Activated naive CD8-positive, alpha-beta T cell (primary cell): ENCODE results near the gene VN1R5.

Experiments used
- H3K27ac Mint-ChIP-seq: one replicate; pipeline ENCODE4 v1.8.0; 2021; ENCODE audit warnings: mixed read lengths
- H3K27me3 Mint-ChIP-seq: one replicate; pipeline ENCODE4 v1.8.0; 2021; ENCODE audit warnings: mixed read lengths
- H3K36me3 Mint-ChIP-seq: one replicate; pipeline ENCODE4 v1.8.0; 2021; ENCODE audit warnings: mixed read lengths
- H3K4me1 Mint-ChIP-seq: one replicate; pipeline ENCODE4 v1.8.0; 2021; ENCODE audit warnings: low read depth, mixed read lengths
- H3K4me3 Mint-ChIP-seq: one replicate; pipeline ENCODE4 v1.8.0; 2021; ENCODE audit warnings: mild to moderate bottlenecking, mixed read lengths
- H3K9me3 Mint-ChIP-seq: one replicate; pipeline ENCODE4 v1.8.0; 2021; ENCODE audit warnings: low read depth, mixed read lengths

VN1R5 gene

GRCh38 chr1:247291161-247291560, 35.3 kb downstream of the VN1R5 start:
- H3K4me1 Mint-ChIP-seq: peaks cover 5% of the 10 kb centered on the region
- H3K27me3 Mint-ChIP-seq: no peaks in the 10 kb centered on the region
- H3K4me3 Mint-ChIP-seq: no peak overlapping the region
- no peak overlapping the region for H3K27ac Mint-ChIP-seq
- H3K36me3 Mint-ChIP-seq: peaks cover 5% of the 10 kb centered on the region
- peaks cover 3% of the 10 kb centered on the region for H3K9me3 Mint-ChIP-seq

- peaks cover 8% of the 10 kb centered on the region for H3K4me1 Mint-ChIP-seq
- H3K9me3 Mint-ChIP-seq: peaks cover 1% of the 10 kb centered on the region
- peaks cover 5% of the 10 kb centered on the region for H3K36me3 Mint-ChIP-seq
- no peak overlapping the region for H3K4me3 Mint-ChIP-seq
- no peaks in the 10 kb centered on the region for H3K27me3 Mint-ChIP-seq
- H3K27ac Mint-ChIP-seq: no peak overlapping the region
These were observed 36.1 kb downstream of the VN1R5 start for GRCh38 chr1:247291833-247292561.

- Mint-ChIP-seq H3K27me3 (no peaks in the 10 kb centered on the region), H3K4me3 (no peak overlapping the region), H3K4me1 (peaks cover 16% of the 10 kb centered on the region), H3K36me3 (peaks cover 4% of the 10 kb centered on the region), H3K27ac (no peak overlapping the region), H3K9me3 (no peaks in the 10 kb centered on the region)
These were observed 37.2 kb downstream of the VN1R5 start for GRCh38 chr1:247293047-247293446.

GRCh38 chr1:247294282-247294681, 38.4 kb downstream of the VN1R5 start:
- Mint-ChIP-seq H3K4me1 (peaks cover 18% of the 10 kb centered on the region), H3K4me3 (no peak overlapping the region)

GRCh38 chr1:247295274-247295684, 39.4 kb downstream of the VN1R5 start:
- Mint-ChIP-seq H3K27me3 (no peaks in the 10 kb centered on the region), H3K9me3 (no peaks in the 10 kb centered on the region), H3K4me3 (no peak overlapping the region), H3K36me3 (peaks cover 8% of the 10 kb centered on the region), H3K4me1 (peaks cover 18% of the 10 kb centered on the region), H3K27ac (no peak overlapping the region)

More at GRCh38 chr1:247294282-247294681, 38.4 kb downstream of the VN1R5 start:
- Mint-ChIP-seq H3K27ac (no peak overlapping the region), H3K27me3 (no peaks in the 10 kb centered on the region), H3K9me3 (no peaks in the 10 kb centered on the region), H3K36me3 (peaks cover 8% of the 10 kb centered on the region)

GRCh38 chr1:247295746-247296145, 39.9 kb downstream of the VN1R5 start:
- H3K4me1 Mint-ChIP-seq: peaks cover 18% of the 10 kb centered on the region
- H3K9me3 Mint-ChIP-seq: no peaks in the 10 kb centered on the region
- no peaks in the 10 kb centered on the region for H3K27me3 Mint-ChIP-seq
- H3K27ac Mint-ChIP-seq: no peak overlapping the region
- no peak overlapping the region for H3K4me3 Mint-ChIP-seq
- peaks cover 8% of the 10 kb centered on the region for H3K36me3 Mint-ChIP-seq

GRCh38 chr1:247296599-247297180, 40.8 kb downstream of the VN1R5 start:
- no peaks in the 10 kb centered on the region for H3K27me3 Mint-ChIP-seq
- peaks cover 8% of the 10 kb centered on the region for H3K36me3 Mint-ChIP-seq
- peaks cover 18% of the 10 kb centered on the region for H3K4me1 Mint-ChIP-seq
- H3K27ac Mint-ChIP-seq: no peak overlapping the region
- no peak overlapping the region for H3K4me3 Mint-ChIP-seq
- H3K9me3 Mint-ChIP-seq: no peaks in the 10 kb centered on the region

GRCh38 chr1:247297263-247298123, 41.6 kb downstream of the VN1R5 start:
- Mint-ChIP-seq H3K27me3 (no peaks in the 10 kb centered on the region), H3K9me3 (no peaks in the 10 kb centered on the region), H3K36me3 (peaks cover 11% of the 10 kb centered on the region), H3K4me3 (no peak overlapping the region), H3K4me1 (peaks cover 12% of the 10 kb centered on the region), H3K27ac (peak overlapping the region; percentile 58)

- Mint-ChIP-seq H3K27ac (peak overlapping the region; percentile 58), H3K27me3 (no peaks in the 10 kb centered on the region)
These were observed 42.2 kb downstream of the VN1R5 start for GRCh38 chr1:247298124-247298481.

GRCh38 chr1:247298701-247299100, 42.8 kb downstream of the VN1R5 start:
- no peaks in the 10 kb centered on the region for H3K9me3 Mint-ChIP-seq
- H3K4me3 Mint-ChIP-seq: no peak overlapping the region
- H3K36me3 Mint-ChIP-seq: peaks cover 19% of the 10 kb centered on the region
- H3K27ac Mint-ChIP-seq: no peak overlapping the region
- no peaks in the 10 kb centered on the region for H3K27me3 Mint-ChIP-seq
- peaks cover 12% of the 10 kb centered on the region for H3K4me1 Mint-ChIP-seq

More at GRCh38 chr1:247298124-247298481, 42.2 kb downstream of the VN1R5 start:
- no peaks in the 10 kb centered on the region for H3K9me3 Mint-ChIP-seq
- peaks cover 15% of the 10 kb centered on the region for H3K36me3 Mint-ChIP-seq
- peaks cover 12% of the 10 kb centered on the region for H3K4me1 Mint-ChIP-seq
- H3K4me3 Mint-ChIP-seq: no peak overlapping the region

- Mint-ChIP-seq H3K27ac (no peak overlapping the region), H3K27me3 (no peaks in the 10 kb centered on the region), H3K36me3 (peaks cover 19% of the 10 kb centered on the region), H3K4me3 (no peak overlapping the region), H3K4me1 (peaks cover 12% of the 10 kb centered on the region), H3K9me3 (no peaks in the 10 kb centered on the region)
These were observed 44.0 kb downstream of the VN1R5 start for GRCh38 chr1:247299723-247300381.

GRCh38 chr1:247300491-247301175, 44.8 kb downstream of the VN1R5 start:
- H3K27me3 Mint-ChIP-seq: no peaks in the 10 kb centered on the region
- no peak overlapping the region for H3K27ac Mint-ChIP-seq
- peaks cover 22% of the 10 kb centered on the region for H3K36me3 Mint-ChIP-seq
- no peak overlapping the region for H3K4me3 Mint-ChIP-seq
- peaks cover 12% of the 10 kb centered on the region for H3K4me1 Mint-ChIP-seq
- H3K9me3 Mint-ChIP-seq: no peaks in the 10 kb centered on the region

GRCh38 chr1:247301176-247301540, 45.3 kb downstream of the VN1R5 start:
- Mint-ChIP-seq H3K4me3 (no peak overlapping the region), H3K27me3 (no peaks in the 10 kb centered on the region), H3K9me3 (no peaks in the 10 kb centered on the region), H3K36me3 (peaks cover 22% of the 10 kb centered on the region), H3K27ac (no peak overlapping the region), H3K4me1 (peaks cover 12% of the 10 kb centered on the region)

GRCh38 chr1:247303216-247303615, 47.3 kb downstream of the VN1R5 start:
- H3K36me3 Mint-ChIP-seq: peaks cover 23% of the 10 kb centered on the region
- H3K9me3 Mint-ChIP-seq: no peaks in the 10 kb centered on the region
- H3K27me3 Mint-ChIP-seq: no peaks in the 10 kb centered on the region
- peak overlapping the region; percentile 41 for H3K27ac Mint-ChIP-seq
- H3K4me1 Mint-ChIP-seq: peaks cover 1% of the 10 kb centered on the region
- H3K4me3 Mint-ChIP-seq: no peak overlapping the region
